ENCODE results near the gene ZFAND5. TPM values are rescaled to one million over a fixed set of nuclear protein-coding genes. Genes with fewer than 3 reads are reported as not detected.

ZFAND5 gene
- total RNA-seq: 151 to 163 TPM (median 157 TPM) in 3 replicates
- long read RNA-seq, transcript ZFAND5-205 (7 exons, 2,785 nt): major isoform, 69 of 156 reads
- long read RNA-seq, transcript ZFAND5-204 (6 exons, 2,686 nt): minor isoform, 66 of 156 reads
- long read RNA-seq, partial matches to known transcripts: 2 of 156 reads
- long read RNA-seq, other reads (novel, unspliced or antisense): 13 of 156 reads

GRCh38 chr9:72364679-72365524 is at the start of gene ZFAND5:
Gene ZFAND5, minus strand, starts transcription at chr9:72365208. Its CDS starts 4,430 bp downstream, at chr9:72360778.
- Mint-ChIP-seq H3K27ac (ENCODE audit: unreplicated experiment) (peak within 1 kb of the TSS; percentile 100), H3K4me1 (ENCODE audit: low read depth) (peaks cover 38% of the 10 kb centered on the region), H3K4me3 (ENCODE audit: unreplicated experiment) (peak within 1 kb of the TSS; percentile 95), H3K9me3 (ENCODE audit: low read depth) (no peaks in the 10 kb centered on the region), H3K27me3 (ENCODE audit: low read depth) (no peaks in the 10 kb centered on the region), H3K36me3 (ENCODE audit: low read depth) (peaks cover 12% of the 10 kb centered on the region)
- peak; percentile 42 for TF ChIP-seq CTCF (IDR thresholded peaks at IDR 0.05)
- DNase-seq (ENCODE audit: low spot score): peak; percentile 100

- Mint-ChIP-seq H3K9me3 (ENCODE audit: low read depth) (no peaks in the 10 kb centered on the region), H3K4me1 (ENCODE audit: low read depth) (no peaks in the 10 kb centered on the region), H3K36me3 (ENCODE audit: low read depth) (no peaks in the 10 kb centered on the region), H3K27me3 (ENCODE audit: low read depth) (no peaks in the 10 kb centered on the region), H3K27ac (ENCODE audit: unreplicated experiment) (no peak overlapping the region), H3K4me3 (ENCODE audit: unreplicated experiment) (no peak overlapping the region)
- TF ChIP-seq CTCF (IDR thresholded peaks at IDR 0.05): no peak
- no peak for DNase-seq (ENCODE audit: low spot score)
Observed at GRCh38 chr9:72412483-72413040, 47.6 kb upstream of the ZFAND5 start.

DNA sequence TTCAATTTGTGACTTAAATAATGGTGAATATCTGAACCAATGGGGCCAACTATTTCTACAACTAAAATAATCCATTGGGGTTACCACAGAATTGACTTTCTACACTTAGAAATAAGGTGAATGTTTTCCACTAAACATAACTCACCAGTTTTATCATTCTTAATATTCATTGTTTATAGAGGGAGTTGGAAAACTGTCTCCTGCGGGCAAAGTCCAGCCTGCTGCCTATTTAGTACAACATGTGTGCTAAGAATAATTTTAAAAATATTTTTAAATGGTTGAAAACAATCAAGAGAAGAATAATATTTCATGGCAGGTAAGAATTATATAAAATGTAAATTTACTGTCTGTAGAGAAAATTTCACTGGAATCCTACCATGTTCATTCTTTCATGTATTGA is 45.2 kb upstream of the ZFAND5 start:
- H3K36me3 Mint-ChIP-seq (ENCODE audit: low read depth): no peaks in the 10 kb centered on the region
- no peak overlapping the region for H3K27ac Mint-ChIP-seq (ENCODE audit: unreplicated experiment)
- no peaks in the 10 kb centered on the region for H3K4me1 Mint-ChIP-seq (ENCODE audit: low read depth)
- no peak overlapping the region for H3K4me3 Mint-ChIP-seq (ENCODE audit: unreplicated experiment)
- no peaks in the 10 kb centered on the region for H3K9me3 Mint-ChIP-seq (ENCODE audit: low read depth)
- H3K27me3 Mint-ChIP-seq (ENCODE audit: low read depth): no peaks in the 10 kb centered on the region
- no peak for TF ChIP-seq CTCF (IDR thresholded peaks at IDR 0.05)
- no peak for DNase-seq (ENCODE audit: low spot score)

DNA sequence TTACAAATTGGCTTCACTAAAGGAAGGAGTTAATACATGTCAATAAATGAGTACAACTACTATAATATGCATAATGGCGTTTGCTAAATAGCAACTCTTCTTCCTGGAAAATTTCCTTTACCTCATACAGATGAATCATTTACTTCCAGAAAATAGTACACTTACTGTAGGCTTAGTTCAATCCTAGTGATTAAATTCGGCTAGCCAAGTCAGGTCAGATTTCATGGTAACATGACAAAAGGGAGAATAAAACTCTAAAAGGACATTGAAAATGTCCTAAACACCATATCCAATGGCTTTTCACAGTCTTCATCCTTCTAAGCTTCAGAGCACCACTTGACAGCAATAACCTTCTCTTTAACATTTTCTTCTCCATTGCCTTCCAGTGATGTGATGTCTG is 42.1 kb upstream of the ZFAND5 start:
- Mint-ChIP-seq H3K27ac (ENCODE audit: unreplicated experiment) (no peak overlapping the region), H3K27me3 (ENCODE audit: low read depth) (no peaks in the 10 kb centered on the region), H3K4me3 (ENCODE audit: unreplicated experiment) (no peak overlapping the region), H3K9me3 (ENCODE audit: low read depth) (no peaks in the 10 kb centered on the region), H3K36me3 (ENCODE audit: low read depth) (no peaks in the 10 kb centered on the region), H3K4me1 (ENCODE audit: low read depth) (no peaks in the 10 kb centered on the region)
- no peak for TF ChIP-seq CTCF (IDR thresholded peaks at IDR 0.05)
- DNase-seq (ENCODE audit: low spot score): no peak

- DNase-seq (ENCODE audit: low spot score): no peak
- no peak overlapping the region for H3K4me3 Mint-ChIP-seq (ENCODE audit: unreplicated experiment)
- H3K9me3 Mint-ChIP-seq (ENCODE audit: low read depth): no peaks in the 10 kb centered on the region
- H3K36me3 Mint-ChIP-seq (ENCODE audit: low read depth): no peaks in the 10 kb centered on the region
- TF ChIP-seq CTCF (IDR thresholded peaks at IDR 0.05): no peak
- H3K27ac Mint-ChIP-seq (ENCODE audit: unreplicated experiment): no peak overlapping the region
- H3K27me3 Mint-ChIP-seq (ENCODE audit: low read depth): no peaks in the 10 kb centered on the region
- no peaks in the 10 kb centered on the region for H3K4me1 Mint-ChIP-seq (ENCODE audit: low read depth)
Observed at GRCh38 chr9:72402744-72403143, 37.7 kb upstream of the ZFAND5 start.
